Ovary (tissue), 3 donors: ENCODE results near the gene MAP3K9.

Source experiments
- EP300 ChIP-seq: sonication (generic); formaldehyde crosslinking; IDR thresholded peaks from one replicate; pipeline ENCODE4 v1.6.1; 2017; ENCODE audit warnings: antibody characterized with exemption
- POLR2A ChIP-seq: fragments of 450-650 bp; IDR thresholded peaks from one replicate; pipeline ENCODE4 v1.6.1; 2017; ENCODE audit warnings: antibody characterized with exemption, mild to moderate bottlenecking, moderate library complexity
- TF ChIP-seq, protein P1 (sequence below), 3 donors: fragments of 450-650 bp in 2 of 3; fragments of 200-600 bp in 1 of 3; IDR thresholded peaks; one replicate each; pipeline versions ENCODE4 v1.5.1 to v1.8.0; 2016 to 2022; ENCODE audit warnings: antibody characterized with exemption in 3 of 3, mild to moderate bottlenecking in 1 of 3
- donor health status: DM: no; HTN: no; CAD: no.

- TF ChIP-seq, protein P1, sequence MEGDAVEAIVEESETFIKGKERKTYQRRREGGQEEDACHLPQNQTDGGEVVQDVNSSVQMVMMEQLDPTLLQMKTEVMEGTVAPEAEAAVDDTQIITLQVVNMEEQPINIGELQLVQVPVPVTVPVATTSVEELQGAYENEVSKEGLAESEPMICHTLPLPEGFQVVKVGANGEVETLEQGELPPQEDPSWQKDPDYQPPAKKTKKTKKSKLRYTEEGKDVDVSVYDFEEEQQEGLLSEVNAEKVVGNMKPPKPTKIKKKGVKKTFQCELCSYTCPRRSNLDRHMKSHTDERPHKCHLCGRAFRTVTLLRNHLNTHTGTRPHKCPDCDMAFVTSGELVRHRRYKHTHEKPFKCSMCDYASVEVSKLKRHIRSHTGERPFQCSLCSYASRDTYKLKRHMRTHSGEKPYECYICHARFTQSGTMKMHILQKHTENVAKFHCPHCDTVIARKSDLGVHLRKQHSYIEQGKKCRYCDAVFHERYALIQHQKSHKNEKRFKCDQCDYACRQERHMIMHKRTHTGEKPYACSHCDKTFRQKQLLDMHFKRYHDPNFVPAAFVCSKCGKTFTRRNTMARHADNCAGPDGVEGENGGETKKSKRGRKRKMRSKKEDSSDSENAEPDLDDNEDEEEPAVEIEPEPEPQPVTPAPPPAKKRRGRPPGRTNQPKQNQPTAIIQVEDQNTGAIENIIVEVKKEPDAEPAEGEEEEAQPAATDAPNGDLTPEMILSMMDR (IDR thresholded peaks at IDR 0.05) = no peak
- TF ChIP-seq POLR2A (no peak), EP300 (no peak)
Observed at GRCh38 chr14:70785556-70785955, 23.8 kb downstream of the MAP3K9 start.
